Bronchial epithelial cell (primary cell): ENCODE results near the gene ANKRD17. TPM values are rescaled to one million over a fixed set of nuclear protein-coding genes. Genes with fewer than 3 reads are reported as not detected.

Source experiments
- DNase-seq: peaks from one replicate; pipeline ENCODE4 v3.0.0-alpha.2; 2010; ENCODE audit warnings: low read depth
- FAIRE-seq: peaks from 2 replicates; lab custom pipeline; 2011; peaks lifted over from hg19 to GRCh38; lab: Jason Lieb, UNC
- H3K27me3 ChIP-seq: 2 replicates; pipeline ENCODE4 v1.5.1; 2011; ENCODE audit warnings: low read length; ENCODE audit not compliant: control insufficient read depth, insufficient read depth
- H3K36me3 ChIP-seq: 2 replicates; pipeline ENCODE4 v1.5.1; 2011; ENCODE audit warnings: low read length; ENCODE audit not compliant: control insufficient read depth, insufficient read depth
- H3K4me3 ChIP-seq: 2 replicates; pipeline ENCODE4 v1.5.1; 2011; ENCODE audit warnings: mild to moderate bottlenecking, low read depth, low read length, control low read depth
- CTCF ChIP-seq: IDR thresholded peaks from 2 replicates; pipeline ENCODE4 v1.5.1; 2011; ENCODE audit warnings: mild to moderate bottlenecking, moderate library complexity, low read length, control low read depth, inconsistent platforms; ENCODE audit not compliant: insufficient read depth, severe bottlenecking
- total RNA-seq: library from RNA; depleted of rRNA; stranded (reverse); fragments of >200 nt; gene quantifications from 2 replicates; pipeline ENCODE4 v1.2.1, GENCODE V29; 2014

Gene ANKRD17
- total RNA-seq, 1 donor from 2014 or later: 41.9 TPM

- Histone ChIP-seq H3K4me3 (no peak overlapping the region), H3K36me3 (peaks cover 5% of the 10 kb centered on the region), H3K27me3 (no peaks in the 10 kb centered on the region)
- no peak for TF ChIP-seq CTCF
- DNase-seq: peak; percentile 63
- no peak for FAIRE-seq
Measured at GRCh38 chr4:73170518-73171198, 87.9 kb downstream of the ANKRD17 start.

DNA sequence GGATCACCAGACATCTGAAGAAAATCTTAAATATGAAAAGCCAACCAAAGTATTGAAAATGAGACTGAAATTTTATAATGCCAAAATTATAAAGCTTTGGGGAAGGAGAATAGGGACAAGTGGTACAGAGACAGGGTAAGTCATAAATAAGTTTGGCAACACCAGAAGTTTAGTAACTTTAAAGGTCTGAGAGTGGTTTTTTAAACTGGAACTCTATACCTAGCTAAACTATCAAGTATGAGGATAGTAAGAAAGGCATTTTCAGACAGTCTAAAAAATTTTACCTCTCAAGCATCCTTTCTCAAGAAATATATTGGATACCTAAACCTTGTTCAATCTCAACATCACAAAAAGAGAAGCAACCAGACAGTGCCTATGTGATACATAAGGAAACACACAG is 92.4 kb downstream of the ANKRD17 start:
- no peak for TF ChIP-seq CTCF
- FAIRE-seq (no peak), DNase-seq (no peak)
- Histone ChIP-seq H3K27me3 (no peaks in the 10 kb centered on the region), H3K36me3 (peaks cover 8% of the 10 kb centered on the region), H3K4me3 (no peak overlapping the region)

GRCh38 chr4:73161527-73162185 is 96.9 kb downstream of the ANKRD17 start:
- Histone ChIP-seq H3K36me3 (peaks cover 6% of the 10 kb centered on the region), H3K4me3 (no peak overlapping the region)

DNA sequence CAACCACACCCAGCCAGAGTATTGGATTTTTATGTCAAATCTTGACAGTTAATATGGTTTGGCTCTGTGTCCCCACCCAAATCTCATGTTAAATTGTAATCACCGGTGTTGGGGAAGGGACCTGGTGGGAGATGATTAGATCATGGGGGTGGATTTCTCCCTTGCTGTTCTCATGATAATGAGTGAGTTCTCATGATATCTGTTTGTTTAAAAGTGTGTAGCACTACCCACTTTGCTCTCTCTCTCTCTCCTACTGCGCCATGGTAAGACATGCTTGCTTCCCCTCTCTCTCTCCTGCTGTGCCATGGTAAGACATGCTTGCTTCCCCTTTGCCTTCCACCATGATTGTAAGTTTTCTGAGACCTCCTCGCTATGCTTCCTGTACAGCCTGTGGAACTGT is 102.2 kb downstream of the ANKRD17 start:
- H3K4me3 ChIP-seq: no peak overlapping the region
- H3K36me3 ChIP-seq: peaks cover 10% of the 10 kb centered on the region
- H3K27me3 ChIP-seq: no peaks in the 10 kb centered on the region
- DNase-seq (no peak), FAIRE-seq (no peak)
- TF ChIP-seq CTCF: no peak

More at GRCh38 chr4:73161527-73162185, 96.9 kb downstream of the ANKRD17 start:
- DNase-seq: no peak
- no peak for TF ChIP-seq CTCF
- H3K27me3 ChIP-seq: no peaks in the 10 kb centered on the region
- FAIRE-seq: no peak

- no peak for DNase-seq
- TF ChIP-seq CTCF: no peak
- H3K36me3 ChIP-seq: peaks cover 11% of the 10 kb centered on the region
- no peak for FAIRE-seq
- H3K27me3 ChIP-seq: no peaks in the 10 kb centered on the region
- no peak overlapping the region for H3K4me3 ChIP-seq
Measured at GRCh38 chr4:73152893-73153292, 105.7 kb downstream of the ANKRD17 start.
